Nucleus accumbens (tissue), 56 donors: ENCODE results near the gene SLITRK1.
A peak's percentile ranks its signal among the peaks of the same experiment; 100 is the strongest.

Experiments used
- DNase-seq, 56 donors: peaks; one replicate each; lab custom pipeline; 2025; lab: John Stamatoyannopoulos, UW

Gene SLITRK1

GRCh38 chr13:83877651-83878355 lies 4.5 kb downstream of the SLITRK1 start:
- peak in 10 of 56 donors; percentile 7 to 35 (median 18) for DNase-seq

GRCh38 chr13:83876546-83876945 lies 5.7 kb downstream of the SLITRK1 start:
- DNase-seq: no peak

GRCh38 chr13:83867708-83868107 lies 14.6 kb downstream of the SLITRK1 start:
- no peak for DNase-seq

- DNase-seq: no peak
Observed at GRCh38 chr13:83865161-83866137, 16.8 kb downstream of the SLITRK1 start.

- no peak for DNase-seq
Observed at GRCh38 chr13:83853771-83854170, 28.5 kb downstream of the SLITRK1 start.

GRCh38 chr13:83845106-83845505 lies 37.2 kb downstream of the SLITRK1 start:
- DNase-seq: no peak

GRCh38 chr13:83839146-83839545 lies 43.1 kb downstream of the SLITRK1 start:
- peak in 2 of 56 donors; percentile 10 to 12 for DNase-seq

GRCh38 chr13:83831796-83832195 lies 50.5 kb downstream of the SLITRK1 start:
- DNase-seq: no peak

- DNase-seq: no peak
Observed at GRCh38 chr13:83829810-83830209, 52.5 kb downstream of the SLITRK1 start.

GRCh38 chr13:83827338-83827737 lies 54.9 kb downstream of the SLITRK1 start:
- DNase-seq: no peak
